Muscle layer of duodenum (tissue), 2 donors: Measurements from ENCODE around the gene ARHGEF6.
"Not testable (repeated sequence)": the region's sequence is repeated elsewhere in the genome, so short reads cannot be mapped to it uniquely, and the experiment has no call there.

ENCODE experiments used
- H3K27ac ChIP-seq: one replicate; pipeline ENCODE4 v1.7.0; 2013; ENCODE audit warnings: mild to moderate bottlenecking, low read length
- H3K27me3 ChIP-seq: one replicate; pipeline ENCODE4 v1.7.0; 2013; ENCODE audit warnings: low read depth, mild to moderate bottlenecking, control low read depth, low read length
- H3K36me3 ChIP-seq, 2 donors: one replicate each; pipeline ENCODE4 v1.7.0; 2013; ENCODE audit warnings: low read length in 2 of 2, control low read depth in 1 of 2, mild to moderate bottlenecking in 1 of 2; ENCODE audit not compliant: insufficient read depth in 2 of 2, control insufficient read depth in 1 of 2
- H3K4me1 ChIP-seq, 2 donors: one replicate each; pipeline ENCODE4 v1.7.0; 2013; ENCODE audit warnings: low read length in 2 of 2, mild to moderate bottlenecking in 2 of 2, control low read depth in 1 of 2, moderate library complexity in 1 of 2; ENCODE audit not compliant: insufficient read depth in 2 of 2, control insufficient read depth in 1 of 2
- H3K4me3 ChIP-seq, 2 donors: one replicate each; pipeline ENCODE4 v1.7.0; 2013; ENCODE audit warnings: low read length in 2 of 2, low read depth in 1 of 2, mild to moderate bottlenecking in 1 of 2
- H3K9me3 ChIP-seq, 2 donors: one replicate each; pipeline ENCODE4 v1.7.0; 2013; ENCODE audit warnings: low read length in 2 of 2, control low read depth in 1 of 2, mild to moderate bottlenecking in 1 of 2; ENCODE audit not compliant: control insufficient read depth in 1 of 2
- donor health status: healthy.

The ARHGEF6 gene

GRCh38 chrX:136814847-136815750 is 34.4 kb upstream of the ARHGEF6 start:
- Histone ChIP-seq H3K9me3 (no peaks in the 10 kb centered on the region), H3K4me3 (no peak overlapping the region), H3K27ac (no peak overlapping the region), H3K4me1 (no peaks in the 10 kb centered on the region), H3K36me3 (peaks cover 0 to 15% of the 10 kb centered on the region in 2 donors), H3K27me3 (no peaks in the 10 kb centered on the region)

- Histone ChIP-seq H3K27ac (no peak overlapping the region), H3K4me3 (no peak overlapping the region), H3K36me3 (no peaks in the 10 kb centered on the region), H3K9me3 (no peaks in the 10 kb centered on the region), H3K27me3 (no peaks in the 10 kb centered on the region), H3K4me1 (no peaks in the 10 kb centered on the region)
Measured at GRCh38 chrX:136812286-136812685, 31.6 kb upstream of the ARHGEF6 start.

- H3K27ac ChIP-seq, result no peak overlapping the region
- H3K27me3 ChIP-seq, result no peaks in the 10 kb centered on the region
- H3K4me1 ChIP-seq, result no peaks in the 10 kb centered on the region
- no peak overlapping the region for H3K4me3 ChIP-seq
- H3K9me3 ChIP-seq, result no peaks in the 10 kb centered on the region
- H3K36me3 ChIP-seq, result no peaks in the 10 kb centered on the region
Measured at GRCh38 chrX:136810493-136810892, 29.8 kb upstream of the ARHGEF6 start.

GRCh38 chrX:136806891-136807410 is 26.2 kb upstream of the ARHGEF6 start:
- no peaks in the 10 kb centered on the region for H3K27me3 ChIP-seq
- H3K27ac ChIP-seq, result no peak overlapping the region
- H3K4me1 ChIP-seq, result no peaks in the 10 kb centered on the region
- H3K9me3 ChIP-seq, result no peaks in the 10 kb centered on the region
- no peaks in the 10 kb centered on the region for H3K36me3 ChIP-seq
- no peak overlapping the region for H3K4me3 ChIP-seq

GRCh38 chrX:136802515-136802914 is 21.8 kb upstream of the ARHGEF6 start:
- no peak overlapping the region for H3K27ac ChIP-seq
- H3K9me3 ChIP-seq, result no peaks in the 10 kb centered on the region

GRCh38 chrX:136797787-136798186 is 17.1 kb upstream of the ARHGEF6 start:
- no peak overlapping the region for H3K4me3 ChIP-seq
- no peak overlapping the region for H3K27ac ChIP-seq
- no peaks in the 10 kb centered on the region for H3K9me3 ChIP-seq
- H3K27me3 ChIP-seq, result no peaks in the 10 kb centered on the region
- H3K4me1 ChIP-seq, result no peaks in the 10 kb centered on the region
- no peaks in the 10 kb centered on the region for H3K36me3 ChIP-seq

More at GRCh38 chrX:136802515-136802914, 21.8 kb upstream of the ARHGEF6 start:
- Histone ChIP-seq H3K36me3 (no peaks in the 10 kb centered on the region), H3K4me3 (no peak overlapping the region), H3K4me1 (no peaks in the 10 kb centered on the region), H3K27me3 (no peaks in the 10 kb centered on the region)

GRCh38 chrX:136795132-136795531 is 14.4 kb upstream of the ARHGEF6 start:
- H3K9me3 ChIP-seq, H3K4me3 ChIP-seq, H3K27ac ChIP-seq, H3K4me1 ChIP-seq, H3K27me3 ChIP-seq, H3K36me3 ChIP-seq: not testable (repeated sequence)

- not testable (repeated sequence) for H3K4me3 ChIP-seq
Measured at GRCh38 chrX:136794660-136795059, 13.9 kb upstream of the ARHGEF6 start.

GRCh38 chrX:136794080-136794479 is 13.3 kb upstream of the ARHGEF6 start:
- Histone ChIP-seq H3K36me3 (no peaks in the 10 kb centered on the region), H3K4me3 (no peak overlapping the region), H3K4me1 (no peaks in the 10 kb centered on the region), H3K27ac (no peak overlapping the region), H3K9me3 (no peaks in the 10 kb centered on the region), H3K27me3 (no peaks in the 10 kb centered on the region)

More at GRCh38 chrX:136794660-136795059, 13.9 kb upstream of the ARHGEF6 start:
- not testable (repeated sequence) for H3K36me3 ChIP-seq, H3K9me3 ChIP-seq, H3K27ac ChIP-seq, H3K4me1 ChIP-seq, H3K27me3 ChIP-seq

- no peaks in the 10 kb centered on the region for H3K27me3 ChIP-seq
- no peak overlapping the region for H3K4me3 ChIP-seq
- H3K9me3 ChIP-seq, result no peaks in the 10 kb centered on the region
- H3K4me1 ChIP-seq, result no peaks in the 10 kb centered on the region
- H3K27ac ChIP-seq, result no peak overlapping the region
- H3K36me3 ChIP-seq, result no peaks in the 10 kb centered on the region
Measured at GRCh38 chrX:136789856-136790255, 9.1 kb upstream of the ARHGEF6 start.

- Histone ChIP-seq H3K9me3 (no peaks in the 10 kb centered on the region), H3K27ac (no peak overlapping the region), H3K4me1 (peaks cover 0 to 5% of the 10 kb centered on the region in 2 donors), H3K4me3 (no peak overlapping the region), H3K27me3 (no peaks in the 10 kb centered on the region), H3K36me3 (no peaks in the 10 kb centered on the region)
Measured at GRCh38 chrX:136784231-136784630, 3.5 kb upstream of the ARHGEF6 start.
